HCT116 (cell line): ENCODE measurements around the gene LOXL1. TPM values are rescaled to one million over a fixed set of nuclear protein-coding genes. Genes with fewer than 3 reads are reported as not detected.

Source experiments
- ATAC-seq: fragments of 200-7000 bp; cut with Tn5 transposase; 2 replicates; pipeline ENCODE4 v1.9.1; 2020; ENCODE audit warnings: mild to moderate bottlenecking, moderate library complexity
- BruUV-seq: library from RNA; stranded (reverse); fragments of 400-500 nt; replicated peaks from 2 replicates; lab custom pipeline; 2021; lab: Mats Ljungman, UMichigan
- CTCF ChIA-PET: fragments of 300-600 bp; sonication (Branson Sonifier 250); formaldehyde crosslinking; loops from one replicate; lab custom pipeline; 2021; ENCODE audit warnings: antibody characterized with exemption; lab: Charles Lee
- POLR2A ChIA-PET: fragments of 300-600, 350-600 bp; sonication (Branson Sonifier 250); formaldehyde crosslinking; loops from one replicate; lab custom pipeline; 2021; ENCODE audit warnings: antibody characterized with exemption; lab: Charles Lee
- RAD21 ChIA-PET, 2 experiments: fragments of 300-600 bp; sonication (Branson Sonifier 250); formaldehyde crosslinking; loops; one replicate each; lab custom pipeline; 2023; ENCODE audit warnings: low total read pairs in 2 of 2; ENCODE audit not compliant: uncharacterized antibody in 2 of 2, unreplicated experiment in 2 of 2, low non-redundant PET in 1 of 2; lab: Charles Lee
- DNase-seq: peaks from one replicate; pipeline ENCODE4 v3.0.0-alpha.2; 2010; ENCODE audit warnings: low read depth, low spot score
- H2AFZ ChIP-seq: fragments of 200-600 bp; shearing (Covaris generic), sonication (generic); 2 replicates; pipeline ENCODE4 v1.6.1; 2017; ENCODE audit warnings: low read depth, mixed run types, mixed read lengths, antibody characterized with exemption, low read length; ENCODE audit not compliant: poor library complexity, severe bottlenecking
- H3K27ac ChIP-seq: 2 replicates; pipeline ENCODE4 v1.5.1; 2012; ENCODE audit warnings: low read depth, low read length
- H3K27me3 ChIP-seq: fragments of 200-600 bp; sonication (generic); 2 replicates; pipeline ENCODE4 v1.6.1; 2016; ENCODE audit warnings: mixed run types, low read length, mixed read lengths; ENCODE audit not compliant: insufficient read depth
- H3K36me3 ChIP-seq, 2 experiments: fragments of 200-500 bp in 1 of 2; fragments of 200-600 bp in 1 of 2; sonication (Bioruptor generic) in 1 of 2; sonication (generic) in 1 of 2; 2 replicates each; pipeline versions ENCODE4 v1.5.1 to v1.6.1; 2014 to 2016; ENCODE audit warnings: low read length in 2 of 2, inconsistent platforms in 1 of 2, mixed read lengths in 1 of 2, mixed run types in 1 of 2; ENCODE audit not compliant: insufficient read depth in 2 of 2, control insufficient read depth in 1 of 2
- H3K4me1 ChIP-seq, 2 experiments: fragments of 200-600 bp in 1 of 2; sonication (generic) in 1 of 2; 2 replicates each; pipeline versions ENCODE4 v1.5.1 to v1.6.1; 2012 to 2017; ENCODE audit warnings: low read length in 2 of 2, inconsistent platforms in 1 of 2, mild to moderate bottlenecking in 1 of 2, mixed read lengths in 1 of 2, mixed run types in 1 of 2, moderate library complexity in 1 of 2; ENCODE audit not compliant: insufficient read depth in 2 of 2, control insufficient read depth in 1 of 2
- H3K4me2 ChIP-seq: fragments of 200-600 bp; sonication (generic); 2 replicates; pipeline ENCODE4 v1.6.1; 2017; ENCODE audit warnings: mixed run types, low read length, mixed read lengths
- H3K4me3 ChIP-seq, 2 experiments: fragments of 200-600 bp in 1 of 2; sonication (generic) in 1 of 2; replicated peaks in 1 of 2; 2 replicates each; pipeline ENCODE4 v1.5.1; 2011 to 2016; ENCODE audit warnings: low read length in 2 of 2, control low read depth in 1 of 2, low read depth in 1 of 2, mild to moderate bottlenecking in 1 of 2, mixed read lengths in 1 of 2, mixed run types in 1 of 2
- H3K79me2 ChIP-seq: fragments of 200-600 bp; sonication (generic); 2 replicates; pipeline ENCODE4 v1.6.1; 2017; ENCODE audit warnings: mild to moderate bottlenecking, mixed run types, low read length, moderate library complexity, mixed read lengths; ENCODE audit not compliant: insufficient read depth
- H3K9ac ChIP-seq: fragments of 200-600 bp; sonication (generic); 2 replicates; pipeline ENCODE4 v1.6.1; 2016; ENCODE audit warnings: low read length, mixed read lengths
- H3K9me2 ChIP-seq: fragments of 200-600 bp; sonication (generic), shearing (Covaris generic); 2 replicates; pipeline ENCODE4 v1.6.1; 2017; ENCODE audit warnings: mixed run types, mild to moderate bottlenecking, moderate library complexity; ENCODE audit not compliant: insufficient read depth
- H3K9me3 ChIP-seq, 2 experiments: fragments of 200-500 bp in 1 of 2; fragments of 200-600 bp in 1 of 2; sonication (Bioruptor generic) in 1 of 2; sonication (generic) in 1 of 2; 2 replicates each; pipeline ENCODE4 v1.6.1; 2014 to 2017; ENCODE audit warnings: low read length in 2 of 2, mixed read lengths in 2 of 2, inconsistent platforms in 1 of 2, low read depth in 1 of 2, mild to moderate bottlenecking in 1 of 2, mixed run types in 1 of 2, moderate library complexity in 1 of 2; ENCODE audit not compliant: control insufficient read depth in 1 of 2, insufficient read depth in 1 of 2
- H4K20me1 ChIP-seq: fragments of 200-600 bp; sonication (generic), shearing (Covaris generic); 2 replicates; pipeline ENCODE4 v1.6.1; 2017; ENCODE audit warnings: mixed run types, mild to moderate bottlenecking, moderate library complexity; ENCODE audit not compliant: insufficient read depth
- CBX3 ChIP-seq: IDR thresholded peaks from 2 replicates; pipeline ENCODE4 v1.6.1; 2012; ENCODE audit warnings: low read depth
- CEBPB ChIP-seq: IDR thresholded peaks from 2 replicates; pipeline ENCODE4 v1.6.1; 2012; ENCODE audit warnings: low read depth
- EZH2 ChIP-seq: fragments of 200-600 bp; sonication (generic); IDR thresholded peaks from 2 replicates; pipeline ENCODE4 v1.6.1; 2017; ENCODE audit warnings: antibody characterized with exemption, mixed run types
- EZH2phosphoT487 ChIP-seq: fragments of 200-600 bp; IDR thresholded peaks from 2 replicates; pipeline ENCODE4 v1.6.1; 2018; ENCODE audit warnings: antibody characterized with exemption, borderline replicate concordance
- JUND ChIP-seq: IDR thresholded peaks from 2 replicates; pipeline ENCODE4 v1.6.1; 2012
- POLR2AphosphoS5 ChIP-seq: IDR thresholded peaks from 2 replicates; pipeline ENCODE4 v1.6.1; 2011; ENCODE audit warnings: mild to moderate bottlenecking, low read depth, low read length, moderate library complexity
- RAD21 ChIP-seq: IDR thresholded peaks from 2 replicates; pipeline ENCODE4 v1.6.1; 2012; ENCODE audit warnings: low read depth, mild to moderate bottlenecking
- SIN3A ChIP-seq: IDR thresholded peaks from 2 replicates; pipeline ENCODE4 v1.6.1; 2012; ENCODE audit warnings: low read depth
- SRF ChIP-seq: IDR thresholded peaks from 2 replicates; pipeline ENCODE4 v1.6.1; 2012; ENCODE audit warnings: low read depth
- YY1 ChIP-seq: IDR thresholded peaks from 2 replicates; pipeline ENCODE4 v1.6.1; 2011; ENCODE audit warnings: low read length, low read depth, moderate library complexity, mild to moderate bottlenecking; ENCODE audit not compliant: insufficient replicate concordance; ENCODE audit errors: extremely low read depth
- ZFX ChIP-seq: fragments of 450-650 bp; IDR thresholded peaks from 2 replicates; pipeline ENCODE4 v1.6.1; 2017
- ZNF274 ChIP-seq: fragments of 200-500 bp; sonication (Bioruptor generic); IDR thresholded peaks from 2 replicates; pipeline ENCODE4 v1.6.1; 2014; ENCODE audit warnings: mild to moderate bottlenecking, low read depth, low read length, inconsistent platforms
- intact Hi-C: fragments of 100-400 bp; cut with micrococcal nuclease; formaldehyde crosslinking; loops from 2 replicates; pipeline ENCODE4 v1.10.0; 2022
- total RNA-seq: library from RNA; stranded (reverse); gene quantifications from one replicate; pipeline ENCODE4 v1.2.1, GENCODE V29; 2021; ENCODE audit not compliant: unreplicated experiment
- TF ChIP-seq, protein P1 (sequence below): IDR thresholded peaks from 2 replicates; pipeline ENCODE4 v1.6.1; 2012
- TF ChIP-seq, protein P2 (sequence below): IDR thresholded peaks from 2 replicates; pipeline ENCODE4 v1.6.1; 2011; ENCODE audit warnings: mild to moderate bottlenecking, low read length, moderate library complexity; ENCODE audit not compliant: insufficient replicate concordance; ENCODE audit errors: extremely low read depth

LOXL1 gene
- total RNA-seq, 1 experiment from 2014 or later: 14.9 TPM

DNA sequence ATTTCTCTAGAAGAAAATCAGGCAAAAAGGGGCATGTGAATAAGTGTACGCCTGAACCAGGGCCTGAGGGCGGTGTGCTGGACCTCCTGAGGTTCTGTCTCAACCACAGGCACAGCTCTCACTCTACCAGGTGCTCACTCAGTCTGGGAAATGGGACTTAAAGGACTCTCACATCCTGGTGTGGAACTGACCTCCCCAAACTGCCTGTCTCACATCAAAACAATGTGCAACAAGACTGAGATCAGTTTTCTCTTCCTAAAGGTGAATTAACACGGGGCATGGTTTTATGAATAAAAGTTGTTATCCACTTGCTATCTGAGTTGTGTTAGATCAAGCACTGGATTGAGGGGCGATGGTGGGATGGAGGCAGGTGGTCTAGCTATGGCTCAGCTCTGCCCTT, 61.0 kb downstream of the LOXL1 start:
- Histone ChIP-seq H2AFZ (no peak overlapping the region), H4K20me1 (no peaks in the 10 kb centered on the region), H3K4me3 (no peak overlapping the region), H3K79me2 (no peaks in the 10 kb centered on the region), H3K36me3 (no peaks in the 10 kb centered on the region), H3K4me2 (no peak overlapping the region), H3K4me1 (peaks cover 32 to 63% of the 10 kb centered on the region in 2 experiments), H3K9me2 (no peaks in the 10 kb centered on the region), H3K9ac (no peak overlapping the region), H3K9me3 (no peaks in the 10 kb centered on the region), H3K27ac (no peak overlapping the region), H3K27me3 (no peaks in the 10 kb centered on the region)
- TF ChIP-seq, protein P1, sequence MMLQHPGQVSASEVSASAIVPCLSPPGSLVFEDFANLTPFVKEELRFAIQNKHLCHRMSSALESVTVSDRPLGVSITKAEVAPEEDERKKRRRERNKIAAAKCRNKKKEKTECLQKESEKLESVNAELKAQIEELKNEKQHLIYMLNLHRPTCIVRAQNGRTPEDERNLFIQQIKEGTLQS: no peak
- TF ChIP-seq EZH2phosphoT487 (no peak), SIN3A (no peak), JUND (no peak), YY1 (no peak), EZH2 (no peak), POLR2AphosphoS5 (no peak), SRF (no peak), RAD21 (no peak), ZNF274 (no peak), CBX3 (no peak), CEBPB (no peak), ZFX (no peak)
- TF ChIP-seq, protein P2, sequence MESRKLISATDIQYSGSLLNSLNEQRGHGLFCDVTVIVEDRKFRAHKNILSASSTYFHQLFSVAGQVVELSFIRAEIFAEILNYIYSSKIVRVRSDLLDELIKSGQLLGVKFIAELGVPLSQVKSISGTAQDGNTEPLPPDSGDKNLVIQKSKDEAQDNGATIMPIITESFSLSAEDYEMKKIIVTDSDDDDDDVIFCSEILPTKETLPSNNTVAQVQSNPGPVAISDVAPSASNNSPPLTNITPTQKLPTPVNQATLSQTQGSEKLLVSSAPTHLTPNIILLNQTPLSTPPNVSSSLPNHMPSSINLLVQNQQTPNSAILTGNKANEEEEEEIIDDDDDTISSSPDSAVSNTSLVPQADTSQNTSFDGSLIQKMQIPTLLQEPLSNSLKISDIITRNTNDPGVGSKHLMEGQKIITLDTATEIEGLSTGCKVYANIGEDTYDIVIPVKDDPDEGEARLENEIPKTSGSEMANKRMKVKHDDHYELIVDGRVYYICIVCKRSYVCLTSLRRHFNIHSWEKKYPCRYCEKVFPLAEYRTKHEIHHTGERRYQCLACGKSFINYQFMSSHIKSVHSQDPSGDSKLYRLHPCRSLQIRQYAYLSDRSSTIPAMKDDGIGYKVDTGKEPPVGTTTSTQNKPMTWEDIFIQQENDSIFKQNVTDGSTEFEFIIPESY: no peak
- POLR2A ChIA-PET: no interaction called here
- no peak for ATAC-seq
- intact Hi-C loops: no loop called here
- RAD21 ChIA-PET: no interaction called here
- BruUV-seq: no TSS peak
- CTCF ChIA-PET: interaction anchor here (3.2 kb wide), 1 partner anchor 14 kb away, joined by 14 read pairs; no protein-coding TSS in a partner anchor
- DNase-seq: no peak
